ENCODE data around the gene NR4A2.

The NR4A2 gene

DNA sequence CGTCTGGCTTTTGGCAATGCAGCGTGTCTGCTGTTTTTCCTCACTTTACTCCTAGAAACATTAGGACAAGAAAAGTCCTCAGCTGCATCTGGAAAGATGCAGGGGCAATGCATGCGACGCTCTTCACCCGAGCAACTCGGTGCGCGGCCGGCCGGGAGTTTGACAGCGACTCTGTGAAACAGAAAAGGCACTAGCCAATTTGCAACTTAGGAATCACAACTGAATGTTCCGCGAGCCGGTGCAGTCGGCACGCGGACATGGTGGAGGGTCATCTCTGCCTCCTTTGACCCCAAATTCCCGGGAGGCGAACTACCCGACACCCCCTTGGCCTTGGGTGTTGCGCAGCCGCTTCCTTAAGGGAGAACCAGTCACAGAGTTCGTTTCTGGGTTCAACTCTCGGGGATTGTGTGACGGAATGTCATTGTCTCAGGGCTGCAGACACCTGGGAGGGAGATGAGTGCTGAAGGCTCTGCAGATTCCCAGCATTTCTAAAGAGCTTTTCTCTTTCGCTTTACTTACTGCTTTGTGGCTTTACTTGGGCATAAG, 9.8 kb downstream of the NR4A2 start:
- H3K27ac ChIP-seq (ENCODE audit: extremely low read depth, low read depth, low read length): no peak overlapping the region
- H3K36me3 ChIP-seq (ENCODE audit: control insufficient read depth in 2 of 2, insufficient read depth in 1 of 2, low read length in 2 of 2): peaks cover 4 to 10% of the 10 kb centered on the region in 2 experiments; a peak in 2 of 3 replicates
- ChIA-PET CTCF (interaction anchor here (0.6 kb wide), 1 partner anchor 210 kb away, joined by 5 read pairs; no protein-coding TSS in a partner anchor), POLR2A (no interaction called here)
- no peak overlapping the region for H3K4me3 ChIP-seq (ENCODE audit: low read depth, low read length)
- H3K9me3 ChIP-seq (ENCODE audit: control insufficient read depth, insufficient read depth, low read depth, low read length): no peaks in the 10 kb centered on the region
- no peaks in the 10 kb centered on the region for H3K4me1 ChIP-seq (ENCODE audit: control insufficient read depth, insufficient read depth, low read length)
- TF ChIP-seq, protein P1, sequence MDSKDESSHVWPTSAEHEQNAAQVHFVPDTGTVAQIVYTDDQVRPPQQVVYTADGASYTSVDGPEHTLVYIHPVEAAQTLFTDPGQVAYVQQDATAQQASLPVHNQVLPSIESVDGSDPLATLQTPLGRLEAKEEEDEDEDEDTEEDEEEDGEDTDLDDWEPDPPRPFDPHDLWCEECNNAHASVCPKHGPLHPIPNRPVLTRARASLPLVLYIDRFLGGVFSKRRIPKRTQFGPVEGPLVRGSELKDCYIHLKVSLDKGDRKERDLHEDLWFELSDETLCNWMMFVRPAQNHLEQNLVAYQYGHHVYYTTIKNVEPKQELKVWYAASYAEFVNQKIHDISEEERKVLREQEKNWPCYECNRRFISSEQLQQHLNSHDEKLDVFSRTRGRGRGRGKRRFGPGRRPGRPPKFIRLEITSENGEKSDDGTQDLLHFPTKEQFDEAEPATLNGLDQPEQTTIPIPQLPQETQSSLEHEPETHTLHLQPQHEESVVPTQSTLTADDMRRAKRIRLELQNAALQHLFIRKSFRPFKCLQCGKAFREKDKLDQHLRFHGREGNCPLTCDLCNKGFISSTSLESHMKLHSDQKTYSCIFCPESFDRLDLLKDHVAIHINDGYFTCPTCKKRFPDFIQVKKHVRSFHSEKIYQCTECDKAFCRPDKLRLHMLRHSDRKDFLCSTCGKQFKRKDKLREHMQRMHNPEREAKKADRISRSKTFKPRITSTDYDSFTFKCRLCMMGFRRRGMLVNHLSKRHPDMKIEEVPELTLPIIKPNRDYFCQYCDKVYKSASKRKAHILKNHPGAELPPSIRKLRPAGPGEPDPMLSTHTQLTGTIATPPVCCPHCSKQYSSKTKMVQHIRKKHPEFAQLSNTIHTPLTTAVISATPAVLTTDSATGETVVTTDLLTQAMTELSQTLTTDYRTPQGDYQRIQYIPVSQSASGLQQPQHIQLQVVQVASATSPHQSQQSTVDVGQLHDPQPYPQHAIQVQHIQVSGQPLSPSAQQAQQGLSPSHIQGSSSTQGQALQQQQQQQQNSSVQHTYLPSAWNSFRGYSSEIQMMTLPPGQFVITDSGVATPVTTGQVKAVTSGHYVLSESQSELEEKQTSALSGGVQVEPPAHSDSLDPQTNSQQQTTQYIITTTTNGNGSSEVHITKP (tag by site-specific recombination; IDR thresholded peaks at IDR 0.05): no peak
- TF ChIP-seq ZFP37 (tag by site-specific recombination; IDR thresholded peaks at IDR 0.05): peak; percentile 63; the same call in 1 of the 2 replicates

DNA sequence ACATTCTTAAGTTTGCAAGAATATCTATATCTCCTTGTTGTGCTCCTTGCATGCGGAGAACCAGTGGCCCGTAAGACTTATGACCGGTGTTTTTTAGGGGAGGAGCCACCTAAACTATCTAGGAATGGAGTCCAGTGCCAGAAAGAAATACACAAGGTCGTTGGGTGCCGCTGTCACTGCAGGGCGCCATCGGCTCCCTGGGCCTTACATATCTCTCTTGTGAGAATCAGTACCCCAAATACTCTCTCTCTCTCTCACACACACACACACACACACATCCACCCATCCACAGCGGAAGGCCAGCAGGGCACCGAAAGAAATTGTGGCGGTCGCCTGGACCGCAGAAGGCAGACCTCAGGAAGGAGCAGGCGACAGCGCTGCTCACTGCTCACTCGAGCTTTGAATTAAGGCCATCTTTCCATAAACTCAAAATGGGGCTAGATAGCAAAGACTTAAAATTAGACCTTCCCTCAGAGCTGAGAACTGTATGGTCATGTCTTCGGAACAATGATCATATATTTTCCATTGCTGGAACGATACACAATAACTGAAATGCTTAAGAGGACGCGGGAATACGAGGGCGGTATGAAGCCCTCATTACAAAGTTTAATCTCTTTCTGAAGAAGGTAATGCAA, 10.4 kb downstream of the NR4A2 start:
- CTCF ChIA-PET: interaction anchor here (0.6 kb wide), 1 partner anchor 209 kb away, joined by 5 read pairs; no protein-coding TSS in a partner anchor
- POLR2A ChIA-PET: no interaction called here
- H3K9me3 ChIP-seq (ENCODE audit: control insufficient read depth, insufficient read depth, low read depth, low read length): no peaks in the 10 kb centered on the region
- H3K4me3 ChIP-seq (ENCODE audit: low read depth, low read length): no peak overlapping the region
- no peak overlapping the region for H3K27ac ChIP-seq (ENCODE audit: extremely low read depth, low read depth, low read length)
- TF ChIP-seq, protein P2, sequence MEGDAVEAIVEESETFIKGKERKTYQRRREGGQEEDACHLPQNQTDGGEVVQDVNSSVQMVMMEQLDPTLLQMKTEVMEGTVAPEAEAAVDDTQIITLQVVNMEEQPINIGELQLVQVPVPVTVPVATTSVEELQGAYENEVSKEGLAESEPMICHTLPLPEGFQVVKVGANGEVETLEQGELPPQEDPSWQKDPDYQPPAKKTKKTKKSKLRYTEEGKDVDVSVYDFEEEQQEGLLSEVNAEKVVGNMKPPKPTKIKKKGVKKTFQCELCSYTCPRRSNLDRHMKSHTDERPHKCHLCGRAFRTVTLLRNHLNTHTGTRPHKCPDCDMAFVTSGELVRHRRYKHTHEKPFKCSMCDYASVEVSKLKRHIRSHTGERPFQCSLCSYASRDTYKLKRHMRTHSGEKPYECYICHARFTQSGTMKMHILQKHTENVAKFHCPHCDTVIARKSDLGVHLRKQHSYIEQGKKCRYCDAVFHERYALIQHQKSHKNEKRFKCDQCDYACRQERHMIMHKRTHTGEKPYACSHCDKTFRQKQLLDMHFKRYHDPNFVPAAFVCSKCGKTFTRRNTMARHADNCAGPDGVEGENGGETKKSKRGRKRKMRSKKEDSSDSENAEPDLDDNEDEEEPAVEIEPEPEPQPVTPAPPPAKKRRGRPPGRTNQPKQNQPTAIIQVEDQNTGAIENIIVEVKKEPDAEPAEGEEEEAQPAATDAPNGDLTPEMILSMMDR (tag by site-specific recombination; IDR thresholded peaks at IDR 0.05): no peak
- no peak for TF ChIP-seq ZNF48 (tag by site-specific recombination; IDR thresholded peaks at IDR 0.05)
- TF ChIP-seq ZNF791 (tag by site-specific recombination; IDR thresholded peaks at IDR 0.05): no peak
- no peaks in the 10 kb centered on the region for H3K4me1 ChIP-seq (ENCODE audit: control insufficient read depth, insufficient read depth, low read length)
- H3K36me3 ChIP-seq (ENCODE audit: control insufficient read depth in 2 of 2, insufficient read depth in 1 of 2, low read length in 2 of 2): peaks cover 4 to 10% of the 10 kb centered on the region in 2 experiments; a peak in 2 of 3 replicates

DNA sequence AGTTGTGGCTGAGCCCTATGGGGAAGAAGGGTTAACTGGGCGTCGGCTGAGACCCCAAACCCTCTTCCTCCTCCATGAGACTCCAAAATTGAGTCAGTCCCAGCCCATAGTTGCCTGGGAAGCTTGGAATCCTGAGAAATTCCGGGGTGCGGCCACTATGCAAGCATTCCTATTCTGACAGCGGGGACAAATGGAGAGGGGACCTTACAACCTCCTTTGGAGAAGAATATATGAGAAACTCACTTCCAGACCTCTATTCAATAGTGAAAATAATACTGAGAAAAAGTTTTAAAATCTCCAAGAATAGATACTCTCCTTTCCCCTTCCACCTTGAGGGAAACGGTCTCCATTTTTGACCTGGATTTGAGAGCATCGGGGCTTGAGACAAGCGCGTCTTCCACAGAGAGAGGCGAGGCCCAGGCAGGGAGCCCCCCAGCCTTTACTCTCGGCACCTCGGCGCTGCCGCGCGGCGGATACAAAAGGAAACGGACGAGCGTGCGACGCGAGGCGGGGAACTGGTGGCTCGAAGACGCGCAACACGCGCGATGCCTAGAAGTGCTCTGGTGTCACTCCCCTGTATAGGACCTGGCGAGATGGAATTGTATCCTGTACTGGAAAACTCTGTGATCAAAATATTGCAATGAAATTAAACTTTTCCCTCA, 11.1 kb downstream of the NR4A2 start:
- Histone ChIP-seq H3K4me3 (ENCODE audit: low read depth, low read length) (no peak overlapping the region), H3K4me1 (ENCODE audit: control insufficient read depth, insufficient read depth, low read length) (no peaks in the 10 kb centered on the region), H3K36me3 (ENCODE audit: control insufficient read depth in 2 of 2, insufficient read depth in 1 of 2, low read length in 2 of 2) (peaks cover 4 to 10% of the 10 kb centered on the region in 2 experiments; a peak in 2 of 3 replicates), H3K27ac (ENCODE audit: extremely low read depth, low read depth, low read length) (no peak overlapping the region), H3K9me3 (ENCODE audit: control insufficient read depth, insufficient read depth, low read depth, low read length) (no peaks in the 10 kb centered on the region)
- POLR2A ChIA-PET: interaction anchor here (0.6 kb wide), 1 partner anchor 83 kb away, joined by 3 read pairs; no protein-coding TSS in a partner anchor
- CTCF ChIA-PET: no interaction called here
- TF ChIP-seq ZNF530 (tag by site-specific recombination; IDR thresholded peaks at IDR 0.05; ENCODE audit: low read depth) (no peak), ZNF157 (tag by site-specific recombination; IDR thresholded peaks at IDR 0.05) (no peak), ZNF138 (tag by site-specific recombination; IDR thresholded peaks at IDR 0.05; ENCODE audit: borderline replicate concordance) (no peak), ZNF510 (tag by site-specific recombination; IDR thresholded peaks at IDR 0.05; ENCODE audit: insufficient replicate concordance) (no peak), ZBTB21 (tag by site-specific recombination; IDR thresholded peaks at IDR 0.05) (no peak), ZBTB7A (tag by site-specific recombination; IDR thresholded peaks at IDR 0.05; ENCODE audit: low read depth) (no peak), OVOL3 (tag by site-specific recombination; IDR thresholded peaks at IDR 0.05) (no peak), ZNF747 (tag by site-specific recombination; IDR thresholded peaks at IDR 0.05) (no peak), ZFP41 (tag by site-specific recombination; IDR thresholded peaks at IDR 0.05; ENCODE audit: borderline replicate concordance) (no peak), ZNF175 (tag by site-specific recombination; IDR thresholded peaks at IDR 0.05) (no peak), RBAK (tag by site-specific recombination; IDR thresholded peaks at IDR 0.05) (no peak)
- TF ChIP-seq, protein P3, sequence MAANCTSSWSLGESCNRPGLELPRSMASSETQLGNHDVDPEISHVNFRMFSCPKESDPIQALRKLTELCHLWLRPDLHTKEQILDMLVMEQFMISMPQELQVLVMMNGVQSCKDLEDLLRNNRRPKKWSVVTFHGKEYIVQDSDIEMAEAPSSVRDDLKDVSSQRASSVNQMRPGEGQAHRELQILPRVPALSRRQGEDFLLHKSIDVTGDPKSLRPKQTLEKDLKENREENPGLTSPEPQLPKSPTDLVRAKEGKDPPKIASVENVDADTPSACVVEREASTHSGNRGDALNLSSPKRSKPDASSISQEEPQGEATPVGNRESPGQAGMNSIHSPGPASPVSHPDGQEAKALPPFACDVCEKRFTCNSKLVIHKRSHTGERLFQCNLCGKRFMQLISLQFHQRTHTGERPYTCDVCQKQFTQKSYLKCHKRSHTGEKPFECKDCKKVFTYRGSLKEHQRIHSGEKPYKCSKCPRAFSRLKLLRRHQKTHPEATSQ (tag by site-specific recombination; IDR thresholded peaks at IDR 0.05): no peak
- TF ChIP-seq, protein P4, sequence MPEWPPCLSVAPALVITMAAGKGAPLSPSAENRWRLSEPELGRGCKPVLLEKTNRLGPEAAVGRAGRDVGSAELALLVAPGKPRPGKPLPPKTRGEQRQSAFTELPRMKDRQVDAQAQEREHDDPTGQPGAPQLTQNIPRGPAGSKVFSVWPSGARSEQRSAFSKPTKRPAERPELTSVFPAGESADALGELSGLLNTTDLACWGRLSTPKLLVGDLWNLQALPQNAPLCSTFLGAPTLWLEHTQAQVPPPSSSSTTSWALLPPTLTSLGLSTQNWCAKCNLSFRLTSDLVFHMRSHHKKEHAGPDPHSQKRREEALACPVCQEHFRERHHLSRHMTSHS (tag by site-specific recombination; IDR thresholded peaks at IDR 0.05): no peak
